Pons (tissue), 1 donor: ENCODE measurements around the gene VPS4B.
A peak's percentile ranks its signal among the peaks of the same experiment; 100 is the strongest.
"Not testable (repeated sequence)": the region's sequence is repeated elsewhere in the genome, so short reads cannot be mapped to it uniquely, and the experiment has no call there.

ENCODE experiments used
- DNase-seq: peaks from one replicate; pipeline ENCODE4 v3.0.0-alpha.2; 2016; ENCODE audit warnings: low spot score

The VPS4B gene

DNA sequence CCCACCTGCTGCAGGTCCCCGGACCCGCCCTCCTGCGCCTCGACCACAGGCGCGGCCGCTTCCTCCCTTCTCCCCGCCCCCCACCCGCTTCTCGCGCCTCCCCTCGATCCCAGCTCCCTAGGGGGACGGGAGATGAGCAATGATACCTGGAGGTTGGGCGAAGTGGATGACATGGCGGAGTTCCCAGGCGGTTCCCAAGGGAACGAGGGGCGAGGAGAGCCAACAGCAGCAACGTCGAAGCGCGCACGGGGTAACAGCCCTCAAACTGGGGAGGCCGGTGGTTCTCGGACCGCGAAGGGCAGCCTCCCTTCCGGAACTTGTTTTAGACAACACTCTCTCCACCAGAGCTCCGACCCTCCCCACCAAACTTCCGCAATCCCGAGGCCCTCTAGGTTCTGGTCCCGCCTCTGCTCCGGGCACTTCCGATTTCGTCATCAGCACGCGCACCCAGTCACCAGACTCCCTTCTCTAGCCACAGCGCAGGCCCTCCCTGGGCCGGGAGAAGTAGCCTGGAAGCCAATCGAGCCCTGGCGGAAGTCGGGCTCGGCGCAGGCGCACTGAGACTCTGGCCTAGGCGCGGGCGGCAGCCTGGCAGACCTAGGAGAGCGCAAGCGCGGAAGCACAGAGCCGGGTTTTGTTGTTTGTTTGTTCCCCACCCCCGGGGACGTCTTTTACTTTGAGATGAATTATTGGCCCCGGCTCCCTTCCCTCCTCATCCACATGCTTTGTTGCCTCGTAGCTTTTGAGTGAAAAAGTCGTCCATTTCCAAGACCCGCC is at the start of gene VPS4B:
Gene VPS4B (minus strand): TSS at position 390 of the 777 bp plus-strand sequence. CDS start 217 bp downstream, at position 173.
- DNase-seq, result peak; percentile 99

DNA sequence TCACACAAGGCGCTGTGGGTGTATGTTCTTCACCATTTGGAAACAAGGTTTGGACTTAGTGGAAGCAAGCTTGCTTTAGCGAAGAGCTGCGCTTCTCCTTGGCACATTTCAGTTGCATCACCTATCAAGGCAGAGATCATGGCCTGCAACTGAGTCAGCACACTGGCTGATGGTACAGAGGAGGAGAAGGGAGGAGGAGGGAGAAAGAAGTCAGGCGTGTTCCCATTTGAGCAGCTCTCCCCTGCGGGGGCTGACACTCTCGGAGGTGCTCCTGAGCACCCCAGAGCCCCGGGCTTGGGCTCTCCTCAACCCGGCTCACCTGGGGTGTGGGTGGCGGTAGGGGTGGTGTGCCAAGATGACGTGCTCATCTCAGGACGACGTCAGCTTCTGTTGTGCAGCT is 48.5 kb upstream of the VPS4B start:
- DNase-seq, result no peak

DNA sequence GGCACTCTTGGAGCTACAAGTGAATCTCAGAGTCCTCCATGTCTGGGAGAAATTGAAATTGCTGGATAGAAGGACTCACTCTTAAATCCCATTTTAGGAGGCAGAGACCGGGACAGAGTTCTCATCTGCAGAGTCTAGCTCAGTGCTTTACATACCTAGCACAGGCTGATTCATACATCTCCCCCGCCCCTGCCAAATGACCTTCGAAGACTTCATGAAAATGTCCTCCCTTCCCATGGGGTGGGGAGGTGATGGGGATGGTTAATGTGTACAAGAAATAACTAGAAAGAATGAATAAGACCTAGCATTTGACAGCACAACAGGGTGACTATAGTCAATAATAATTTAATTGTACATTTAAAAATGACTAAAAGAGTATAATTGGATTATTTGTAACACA is 46.3 kb upstream of the VPS4B start:
- DNase-seq, result no peak

DNA sequence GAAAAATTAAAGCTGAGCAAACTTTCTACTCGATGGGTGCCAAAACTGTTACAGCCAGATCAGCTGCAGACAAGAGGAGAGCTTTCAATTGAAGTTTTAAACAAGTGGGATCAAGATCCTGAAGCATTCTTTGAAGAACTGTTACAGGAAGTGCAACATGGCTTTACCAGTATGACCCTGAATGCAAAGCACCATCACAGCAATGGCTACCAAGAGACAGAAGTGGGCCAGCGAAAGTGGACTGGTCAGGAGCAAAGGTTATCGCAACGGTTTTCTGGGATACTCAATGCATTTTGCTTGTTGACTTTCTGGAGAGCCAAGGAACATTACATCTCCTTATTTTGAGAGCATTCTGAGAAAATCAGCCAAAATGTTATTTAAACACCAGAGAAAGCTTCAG is 45.4 kb upstream of the VPS4B start:
- no peak for DNase-seq

DNA sequence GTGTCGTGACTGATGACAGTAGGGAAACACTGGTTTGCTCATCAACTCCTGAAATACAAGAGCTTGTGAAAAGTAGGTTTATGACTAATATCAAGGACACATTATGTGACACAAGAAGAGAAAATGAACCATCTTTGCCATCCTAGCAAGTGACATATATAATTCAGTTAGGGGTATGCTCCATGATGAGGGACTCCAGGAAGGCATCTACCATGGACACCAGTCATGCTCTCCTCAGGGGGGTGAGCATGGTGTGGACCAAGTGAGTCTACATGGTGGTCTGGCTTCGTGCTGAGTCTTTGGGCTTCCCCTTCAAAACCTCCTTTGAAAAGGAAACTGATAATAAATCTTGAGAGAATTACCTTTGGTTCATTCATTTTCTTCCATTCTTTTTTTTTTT is 42.8 kb upstream of the VPS4B start:
- no peak for DNase-seq

DNA sequence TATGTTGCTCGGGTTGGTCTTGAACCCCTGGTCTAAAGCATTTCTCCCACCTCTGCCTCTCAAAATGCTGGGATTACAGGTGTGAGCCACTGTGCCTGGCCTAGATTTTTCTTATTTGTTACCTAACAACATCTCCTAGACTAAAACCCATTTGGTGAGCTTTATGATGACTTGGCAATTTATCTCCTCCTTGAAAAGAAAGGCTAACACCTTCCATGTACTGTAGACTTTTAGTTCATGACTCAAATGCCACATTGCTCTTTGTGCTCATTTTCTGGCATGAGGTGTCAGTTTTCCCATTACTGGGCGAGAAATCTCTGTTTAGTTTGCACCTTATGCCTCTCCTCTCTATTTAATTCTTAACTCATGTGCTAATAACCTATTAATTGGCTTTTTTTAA is 42.2 kb upstream of the VPS4B start:
- DNase-seq, result no peak

DNA sequence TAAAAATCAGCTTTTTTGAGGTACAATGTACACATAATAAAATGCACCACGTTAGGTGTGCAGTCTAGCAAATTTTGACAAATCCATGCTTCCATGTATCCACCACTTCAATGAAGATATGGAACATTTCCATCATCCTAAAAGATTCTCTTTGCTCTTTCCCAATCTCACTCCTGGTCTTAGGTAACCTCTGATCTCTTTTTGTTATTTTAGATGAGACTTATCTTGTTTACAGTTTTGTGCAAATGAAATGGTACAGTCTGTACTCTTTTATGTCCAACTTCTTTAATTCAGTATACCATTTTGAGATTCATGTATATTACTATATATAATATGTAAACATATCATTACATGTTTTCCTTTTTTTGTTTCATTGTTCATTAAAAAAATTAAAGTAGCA is 38.1 kb upstream of the VPS4B start:
- DNase-seq, result no peak

DNA sequence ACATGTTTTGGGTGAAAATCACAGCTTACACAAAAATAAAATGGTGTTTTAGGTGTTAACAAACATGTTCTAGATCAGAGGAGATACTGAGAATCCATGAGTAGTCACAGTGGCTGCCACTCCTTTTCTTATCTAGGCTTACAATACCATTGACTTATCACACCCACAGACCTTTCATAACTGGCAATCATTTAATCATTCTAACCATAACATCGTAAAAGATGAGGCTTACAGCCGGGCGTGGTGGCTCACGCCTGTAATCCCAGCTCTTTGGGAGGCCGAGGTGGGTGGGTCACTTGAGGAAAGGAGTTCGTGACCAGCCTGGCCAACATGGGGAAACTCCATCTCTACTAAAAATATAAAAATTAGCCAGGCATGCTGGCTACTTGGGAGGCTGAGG is 35.7 kb upstream of the VPS4B start:
- DNase-seq, result no peak

DNA sequence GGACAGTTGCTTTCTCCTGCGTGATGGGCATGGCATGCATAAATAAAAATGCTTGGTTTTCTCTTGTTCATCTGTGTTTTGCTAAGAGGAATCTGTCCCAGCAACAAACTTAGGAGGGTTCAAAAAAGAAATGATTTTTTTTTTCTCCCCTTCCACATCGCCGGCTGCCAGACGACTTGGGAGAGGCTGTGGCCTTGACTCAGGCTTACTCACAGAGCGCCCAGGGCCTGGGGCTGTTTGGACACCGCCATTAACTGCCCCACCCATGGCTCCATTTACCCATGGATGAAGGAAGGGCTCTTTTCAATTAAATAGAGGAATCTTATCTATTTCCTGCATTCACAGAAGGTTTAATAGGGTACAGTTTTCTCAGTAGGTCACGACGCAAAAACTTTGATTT is 32.2 kb upstream of the VPS4B start:
- DNase-seq, result no peak

DNA sequence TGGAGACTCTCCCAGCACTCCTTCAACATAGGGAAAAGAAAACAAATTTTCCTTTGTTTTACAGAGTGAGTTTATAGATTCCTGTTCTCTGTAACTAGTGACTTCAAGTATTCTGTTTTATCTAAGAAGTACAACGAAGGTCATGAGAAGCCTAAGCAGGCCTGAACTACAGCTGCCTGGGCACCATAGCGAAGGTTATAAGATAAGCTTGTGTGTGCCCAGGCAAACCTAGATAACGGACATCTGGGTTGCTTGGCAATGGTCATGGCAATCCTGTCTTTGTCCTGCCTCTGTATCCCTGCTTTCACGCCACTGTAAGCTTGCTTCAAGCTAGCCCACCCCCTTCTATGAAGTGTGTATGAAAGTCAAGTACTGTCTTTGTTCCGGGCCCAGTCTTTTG is 30.5 kb upstream of the VPS4B start:
- not testable (repeated sequence) for DNase-seq

DNA sequence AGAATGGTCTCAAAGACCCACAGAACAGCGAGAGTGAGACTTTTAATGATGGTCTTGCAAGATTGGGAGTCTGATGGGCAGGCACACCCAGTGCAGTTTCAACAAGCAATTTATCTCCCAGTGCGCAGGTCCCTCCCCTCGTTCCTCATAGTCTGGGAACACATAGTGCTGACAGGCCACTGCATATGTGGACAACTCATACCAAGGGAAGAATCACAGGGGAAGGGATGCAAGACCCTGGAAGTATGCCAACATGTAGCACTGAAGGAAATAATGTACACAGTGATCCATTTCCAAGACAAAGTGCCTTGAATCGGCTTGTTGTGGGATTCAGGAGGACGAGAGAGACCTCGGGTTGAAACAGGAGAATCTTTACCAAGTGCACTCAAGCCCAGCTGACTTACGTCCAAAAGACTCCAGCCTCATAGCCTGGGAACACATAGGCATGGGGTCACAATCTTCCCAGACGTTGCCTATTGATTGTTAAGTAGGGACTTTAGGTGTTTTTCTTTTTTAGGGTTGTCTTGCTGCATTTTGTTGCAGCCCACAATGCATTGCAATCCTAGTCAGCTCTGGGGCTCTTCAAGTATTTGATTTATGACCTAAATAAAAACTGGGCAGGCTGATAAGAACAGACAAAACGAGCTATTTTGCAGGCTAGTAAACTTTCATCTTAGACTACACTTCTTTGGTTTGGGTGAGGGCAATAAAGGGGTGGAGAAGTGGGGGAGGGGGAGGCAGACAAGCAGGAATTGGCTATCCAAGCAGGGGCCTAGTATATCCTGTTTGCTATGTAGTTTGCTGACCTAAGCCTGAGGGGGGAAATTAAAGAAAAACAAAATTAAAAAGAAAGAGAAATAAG is 29.8 kb upstream of the VPS4B start:
- no peak for DNase-seq

DNA sequence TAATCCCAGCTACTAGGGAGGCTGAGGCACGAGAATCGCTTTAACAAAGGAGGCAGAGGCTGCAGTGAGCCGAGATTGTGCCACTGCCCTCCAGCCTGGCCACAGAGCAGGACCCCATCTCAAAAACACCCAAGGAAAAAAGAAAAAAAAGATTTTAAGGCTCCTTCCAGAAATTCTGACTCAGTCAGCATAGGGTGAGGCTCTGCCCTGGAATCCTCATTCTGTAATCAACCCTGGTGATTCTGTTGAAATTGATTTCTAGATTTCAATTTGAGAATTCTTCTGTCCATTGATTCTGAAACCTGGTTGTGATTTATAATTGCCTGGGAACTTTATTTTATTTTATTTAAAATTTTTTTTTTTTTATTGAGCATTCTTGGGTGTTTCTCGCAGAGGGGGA is 27.1 kb upstream of the VPS4B start:
- DNase-seq, result no peak

DNA sequence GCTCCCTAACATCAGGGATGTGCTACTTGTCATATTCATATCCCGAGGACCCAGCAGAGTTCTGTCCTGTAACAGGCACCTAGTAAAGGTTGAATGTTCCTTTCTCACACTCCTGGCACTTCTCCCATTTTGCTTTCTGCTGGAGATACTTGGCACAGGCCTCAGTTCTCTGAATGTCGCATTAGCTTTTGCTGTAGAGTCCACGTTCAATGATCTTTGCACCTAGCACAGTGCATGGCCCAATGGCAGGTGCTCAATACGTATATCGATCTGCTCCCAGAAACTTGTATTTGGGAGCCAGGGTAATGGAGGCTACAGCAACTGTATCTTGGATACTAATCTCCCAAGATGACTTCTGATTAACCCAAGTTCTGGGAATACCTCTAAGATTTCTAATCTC is 24.8 kb upstream of the VPS4B start:
- DNase-seq, result no peak

DNA sequence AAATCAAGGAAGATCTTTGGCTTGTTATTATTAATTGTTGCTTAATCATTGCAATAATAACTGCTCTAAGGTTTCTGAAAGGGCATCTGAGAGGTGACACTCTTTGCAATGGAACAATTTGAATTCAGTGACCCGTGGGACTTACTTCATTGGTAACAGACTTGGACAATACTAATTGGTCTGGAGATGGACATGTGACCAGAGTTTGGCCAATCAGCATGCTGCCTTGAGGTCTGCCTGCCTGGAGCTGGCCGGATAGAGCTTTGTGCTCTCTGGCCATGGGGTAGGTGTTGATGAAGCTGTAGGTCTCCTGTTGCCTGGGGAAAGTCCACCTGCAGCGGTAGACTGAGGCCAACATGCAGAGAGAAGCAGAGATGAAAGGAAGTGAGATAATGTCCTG is 24.0 kb upstream of the VPS4B start:
- DNase-seq, result no peak

DNA sequence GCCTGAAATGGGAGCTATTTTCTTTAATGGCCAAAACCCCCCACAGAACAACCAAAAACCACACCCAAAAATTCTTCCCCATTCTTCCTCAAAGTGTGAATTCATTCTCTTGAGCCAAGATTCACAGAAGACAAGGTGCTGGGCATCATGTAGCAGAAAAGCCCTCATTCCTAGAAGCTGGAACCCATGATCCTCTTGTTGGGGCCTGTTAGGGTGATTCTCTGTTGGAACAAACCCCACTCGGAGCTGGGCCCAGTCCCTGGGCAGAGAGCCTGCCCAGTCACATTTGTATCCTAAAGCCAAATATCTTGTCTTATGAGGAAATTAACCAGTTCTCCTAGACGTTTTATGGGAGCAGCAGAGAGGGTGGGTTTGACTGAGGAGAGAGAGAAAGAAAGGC is 22.8 kb upstream of the VPS4B start:
- no peak for DNase-seq

DNA sequence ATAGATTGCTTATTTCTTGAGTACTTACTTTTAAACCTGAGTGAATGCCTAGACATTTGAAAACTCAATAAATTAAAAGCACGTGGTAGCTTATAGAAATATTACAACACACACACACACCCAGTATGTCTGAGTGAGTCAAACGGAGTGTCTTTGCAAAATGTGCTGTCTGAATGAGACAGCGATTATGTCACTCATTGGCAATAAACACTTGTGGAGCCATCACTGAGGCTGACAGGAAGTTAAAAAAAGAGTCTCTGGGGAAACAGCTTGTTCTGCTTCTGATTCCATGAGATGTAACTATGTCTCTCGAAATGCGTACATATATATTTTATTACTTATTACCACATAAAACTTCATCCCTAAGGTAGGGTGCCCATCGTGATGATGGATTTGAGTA is 22.3 kb upstream of the VPS4B start:
- no peak for DNase-seq

DNA sequence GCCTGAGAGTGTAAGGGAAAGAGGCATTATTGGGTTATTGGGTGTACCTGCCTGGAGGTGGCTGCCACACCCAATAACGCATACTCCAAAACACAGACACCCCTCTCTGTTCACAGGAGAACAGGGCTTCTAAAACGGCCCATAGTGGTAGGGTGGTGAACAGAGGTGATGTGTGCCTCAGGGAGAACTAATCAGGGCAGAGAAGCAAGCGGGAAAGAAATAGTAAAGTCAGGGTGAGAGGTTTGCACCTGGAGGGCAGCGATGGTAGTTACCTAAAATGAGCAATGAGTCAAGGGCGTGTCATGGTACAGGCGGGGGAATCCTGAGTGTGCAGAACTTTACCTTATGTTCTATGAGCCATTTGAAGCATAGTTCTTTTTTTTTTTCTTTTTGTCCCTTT is 21.6 kb upstream of the VPS4B start:
- no peak for DNase-seq

DNA sequence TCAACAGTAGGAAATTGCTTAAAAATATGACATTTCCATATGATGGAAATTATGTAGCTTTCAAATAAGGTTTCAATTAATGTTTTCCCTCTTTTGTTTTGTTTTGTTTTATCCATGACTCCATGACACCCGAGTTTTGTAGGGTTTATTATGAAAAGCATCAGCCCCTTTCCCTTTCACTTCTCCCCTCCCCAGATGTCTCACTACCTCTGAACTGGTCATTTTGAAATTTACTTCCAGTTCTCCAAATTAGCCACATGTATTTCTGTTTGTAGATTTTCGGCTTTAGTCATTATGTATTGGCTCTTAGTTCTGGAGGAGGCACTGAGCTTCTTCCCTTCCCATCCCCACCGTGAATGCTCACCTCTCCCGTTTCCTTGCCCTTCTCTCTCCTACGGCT is 18.6 kb upstream of the VPS4B start:
- no peak for DNase-seq

DNA sequence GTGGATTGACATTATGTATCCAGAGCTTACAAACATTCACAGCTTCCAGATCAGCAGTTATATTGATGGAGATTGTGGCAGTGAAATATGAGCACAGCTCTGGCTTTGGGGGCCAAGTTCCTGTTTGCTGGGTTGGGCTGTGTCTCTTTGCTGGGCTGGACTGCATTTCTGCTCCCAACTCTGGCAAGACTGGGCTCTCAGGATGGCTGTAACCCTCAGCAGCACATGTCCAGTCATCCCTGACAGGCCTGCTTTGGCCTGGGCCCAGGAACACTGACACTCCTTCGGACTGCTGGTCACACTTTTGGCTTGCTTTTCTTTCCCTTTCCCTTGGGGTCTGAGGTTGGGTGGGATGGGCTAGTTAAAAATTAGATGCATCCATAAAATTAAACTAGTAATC is 17.9 kb upstream of the VPS4B start:
- no peak for DNase-seq

DNA sequence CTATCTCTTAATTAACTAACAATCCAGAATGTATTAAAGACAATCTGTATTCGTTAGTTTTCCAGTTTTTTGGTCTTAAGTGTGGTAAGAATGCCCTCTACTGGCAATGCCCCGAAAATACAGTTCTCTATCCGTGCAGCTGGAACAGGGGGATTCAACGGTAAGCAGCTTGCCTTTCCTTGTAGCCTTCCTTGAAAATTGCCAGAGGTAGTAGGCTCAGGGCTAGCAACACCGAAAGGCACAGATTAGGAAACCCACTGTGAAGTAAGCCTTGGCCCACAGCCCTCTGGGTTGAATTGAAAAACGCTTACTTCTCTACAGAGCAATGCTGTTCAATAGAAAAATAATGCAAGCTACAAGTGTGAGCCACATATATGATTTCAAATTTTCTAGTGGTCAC is 17.1 kb upstream of the VPS4B start:
- peak; percentile 76 for DNase-seq

DNA sequence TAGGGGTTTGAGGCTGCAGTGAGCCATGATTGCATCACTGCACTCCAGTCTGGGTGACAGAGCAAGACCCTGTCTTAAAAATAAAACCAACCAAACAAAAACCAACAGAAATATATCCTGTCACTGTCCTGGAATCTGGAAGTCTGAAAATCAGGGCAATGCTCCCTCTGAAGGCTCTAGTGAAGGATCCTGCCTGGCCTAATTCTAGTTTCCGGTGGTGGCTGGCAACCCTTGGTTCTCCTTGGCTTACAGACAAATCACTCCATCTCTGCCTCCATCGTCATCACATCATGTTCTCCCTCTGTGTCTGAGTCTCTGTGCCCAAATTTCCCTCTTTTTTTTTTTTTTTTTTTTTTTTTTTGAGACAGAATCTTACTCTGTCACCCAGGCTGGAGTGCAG is 15.9 kb upstream of the VPS4B start:
- no peak for DNase-seq

DNA sequence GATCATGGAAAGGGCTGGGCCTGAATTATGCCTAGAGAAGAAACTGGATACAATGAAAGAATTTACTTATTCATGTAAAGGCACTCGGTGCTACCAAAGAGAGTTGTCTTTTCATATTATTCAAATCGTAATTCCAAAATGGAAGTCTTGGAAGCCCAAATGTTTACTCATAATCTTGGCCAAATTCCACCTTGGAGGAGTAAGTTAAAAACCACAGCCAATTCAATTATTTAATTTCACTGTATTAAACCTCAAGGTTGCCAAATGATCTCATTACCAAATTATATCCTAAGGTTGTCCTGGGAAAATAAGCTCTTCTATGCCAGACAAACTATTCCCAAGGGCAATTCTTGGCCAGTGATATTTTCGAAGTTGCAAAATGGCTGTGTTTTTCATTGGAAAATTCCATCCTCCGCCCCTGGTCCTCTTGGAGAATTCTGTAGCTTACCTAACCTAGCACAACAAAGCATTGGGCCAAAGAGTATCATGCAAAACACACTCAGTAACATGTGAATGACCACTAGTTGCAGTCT is 11.1 kb upstream of the VPS4B start:
- no peak for DNase-seq

DNA sequence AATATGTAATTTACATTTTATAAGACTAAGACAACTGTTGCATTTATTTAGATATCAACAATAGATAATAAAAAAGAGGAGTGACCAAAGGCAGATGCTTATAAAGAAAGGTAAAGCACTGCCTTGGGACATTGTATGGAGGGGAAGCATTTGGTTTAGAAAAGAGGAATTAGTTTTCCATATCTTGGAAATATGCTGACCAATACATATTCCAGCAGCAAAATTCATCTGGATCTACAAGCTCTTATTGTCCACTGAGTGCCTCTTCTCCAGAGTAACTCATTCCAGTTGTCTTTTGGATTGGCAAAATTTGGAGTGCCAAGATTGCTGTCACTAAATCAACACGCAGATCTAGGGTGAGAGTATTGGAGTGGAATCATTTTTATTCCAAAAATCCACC is 8.9 kb upstream of the VPS4B start:
- no peak for DNase-seq
